Kidney epithelial cell (primary cell): ENCODE data around the gene TM4SF18. TPM values are rescaled to one million over a fixed set of nuclear protein-coding genes. Genes with fewer than 3 reads are reported as not detected.
A peak's percentile ranks its signal among the peaks of the same experiment; 100 is the strongest.

Experiments used
- DNase-seq: peaks from one replicate; pipeline ENCODE4 v3.0.0-alpha.2; 2010; ENCODE audit warnings: low read depth
- H3K27me3 ChIP-seq: 2 replicates; pipeline ENCODE4 v1.6.0; 2011; ENCODE audit warnings: low read length; ENCODE audit not compliant: control insufficient read depth, insufficient read depth
- H3K36me3 ChIP-seq: 2 replicates; pipeline ENCODE4 v1.5.1; 2011; ENCODE audit warnings: low read length; ENCODE audit not compliant: control insufficient read depth, insufficient read depth
- H3K4me3 ChIP-seq: 2 replicates; pipeline ENCODE4 v1.5.1; 2011; ENCODE audit warnings: low read depth, mild to moderate bottlenecking, control low read depth, low read length
- CTCF ChIP-seq: IDR thresholded peaks from 2 replicates; pipeline ENCODE4 v1.5.1; 2011; ENCODE audit warnings: mild to moderate bottlenecking, moderate library complexity, low read length, control low read depth, inconsistent platforms; ENCODE audit not compliant: insufficient read depth, poor library complexity, severe bottlenecking
- total RNA-seq: library from RNA; depleted of rRNA; stranded (reverse); fragments of >200 nt; gene quantifications from 2 replicates; pipeline ENCODE4 v1.2.3, GENCODE V29; 2015

The TM4SF18 gene
- total RNA-seq, 1 donor from 2014 or later: not detected

- no peaks in the 10 kb centered on the region for H3K36me3 ChIP-seq
- no peak overlapping the region for H3K4me3 ChIP-seq
- DNase-seq: no peak
- H3K27me3 ChIP-seq: no peaks in the 10 kb centered on the region
- no peak for TF ChIP-seq CTCF
Observed at GRCh38 chr3:149316437-149316836, 17.0 kb downstream of the TM4SF18 start.

GRCh38 chr3:149315694-149316093 lies 17.7 kb downstream of the TM4SF18 start:
- no peak overlapping the region for H3K4me3 ChIP-seq
- no peak for TF ChIP-seq CTCF
- no peaks in the 10 kb centered on the region for H3K27me3 ChIP-seq
- no peaks in the 10 kb centered on the region for H3K36me3 ChIP-seq
- DNase-seq: no peak

GRCh38 chr3:149314807-149315578 lies 18.4 kb downstream of the TM4SF18 start:
- no peaks in the 10 kb centered on the region for H3K27me3 ChIP-seq
- no peaks in the 10 kb centered on the region for H3K36me3 ChIP-seq
- no peak for TF ChIP-seq CTCF
- H3K4me3 ChIP-seq: no peak overlapping the region
- DNase-seq: peak; percentile 59

- H3K4me3 ChIP-seq: no peak overlapping the region
- TF ChIP-seq CTCF: no peak
- H3K27me3 ChIP-seq: no peaks in the 10 kb centered on the region
- DNase-seq: no peak
- H3K36me3 ChIP-seq: no peaks in the 10 kb centered on the region
Observed at GRCh38 chr3:149313542-149313941, 19.9 kb downstream of the TM4SF18 start.

- no peak for DNase-seq
- Histone ChIP-seq H3K36me3 (no peaks in the 10 kb centered on the region), H3K4me3 (no peak overlapping the region), H3K27me3 (no peaks in the 10 kb centered on the region)
- TF ChIP-seq CTCF: no peak
Observed at GRCh38 chr3:149310796-149311534, 22.5 kb downstream of the TM4SF18 start.
